Measurements from ENCODE around the gene UBASH3B. TPM values are rescaled to one million over a fixed set of nuclear protein-coding genes. Genes with fewer than 3 reads are reported as not detected.

UBASH3B gene
- total RNA-seq, 4 donors from 2014 or later = 2.7 to 16.4 (median 9.7) TPM

GRCh38 chr11:122681735-122682134 lies 26.2 kb downstream of the UBASH3B start:
- no peak overlapping the region for H3K27ac ChIP-seq
- TF ChIP-seq CTCF (IDR thresholded peaks at IDR 0.05) = no peak
- TF ChIP-seq POLR2A (IDR thresholded peaks at IDR 0.05) = no peak
- intact Hi-C loops (cut with DNase I) = no loop called here

GRCh38 chr11:122682464-122682863 lies 26.9 kb downstream of the UBASH3B start:
- no peaks in the 10 kb centered on the region for H3K27me3 ChIP-seq

More at GRCh38 chr11:122681735-122682134, 26.2 kb downstream of the UBASH3B start:
- H3K4me3 ChIP-seq = no peak overlapping the region
- no peak for DNase-seq
- no peaks in the 10 kb centered on the region for H3K36me3 ChIP-seq
- no peaks in the 10 kb centered on the region for H3K27me3 ChIP-seq
- 73% methylated on average over 5 to 7 of the region's 7 CpGs for WGBS, 2 donors
- H3K4me1 ChIP-seq = peaks cover 0 to 14% (median 0%) of the 10 kb centered on the region in 3 donors
- no peaks in the 10 kb centered on the region for H3K9me3 ChIP-seq

GRCh38 chr11:122685041-122685440 lies 29.5 kb downstream of the UBASH3B start:
- Histone ChIP-seq H3K4me1 (peaks cover 0 to 10% (median 0%) of the 10 kb centered on the region in 3 donors), H3K27me3 (no peaks in the 10 kb centered on the region), H3K4me3 (no peak overlapping the region), H3K9me3 (no peaks in the 10 kb centered on the region), H3K27ac (no peak overlapping the region), H3K36me3 (no peaks in the 10 kb centered on the region)
- WGBS, 2 donors = 80 to 87% methylated on average over 2 of the region's 2 CpGs
- TF ChIP-seq CTCF (IDR thresholded peaks at IDR 0.05) (no peak), POLR2A (IDR thresholded peaks at IDR 0.05) (no peak)
- intact Hi-C loops (cut with DNase I) = no loop called here
- no peak for DNase-seq

More at GRCh38 chr11:122682464-122682863, 26.9 kb downstream of the UBASH3B start:
- intact Hi-C loops (cut with DNase I) = no loop called here
- Histone ChIP-seq H3K9me3 (no peaks in the 10 kb centered on the region), H3K36me3 (no peaks in the 10 kb centered on the region), H3K4me3 (no peak overlapping the region), H3K27ac (no peak overlapping the region), H3K4me1 (peaks cover 0 to 10% (median 0%) of the 10 kb centered on the region in 3 donors)
- TF ChIP-seq POLR2A (IDR thresholded peaks at IDR 0.05) (no peak), CTCF (IDR thresholded peaks at IDR 0.05) (no peak)
- WGBS, 2 donors = 72 to 76% methylated on average over 2 of the region's 4 CpGs
- no peak for DNase-seq

GRCh38 chr11:122686111-122686510 lies 30.6 kb downstream of the UBASH3B start:
- no peak for TF ChIP-seq POLR2A (IDR thresholded peaks at IDR 0.05)
- H3K4me3 ChIP-seq = no peak overlapping the region
- WGBS, 2 donors = 68 to 85% methylated on average over 8 of the region's 8 CpGs
- no peak for DNase-seq
- peaks cover 0 to 12% (median 0%) of the 10 kb centered on the region in 3 donors for H3K4me1 ChIP-seq
- H3K27me3 ChIP-seq = no peaks in the 10 kb centered on the region
- no peaks in the 10 kb centered on the region for H3K9me3 ChIP-seq
- no peaks in the 10 kb centered on the region for H3K36me3 ChIP-seq
- intact Hi-C loops (cut with DNase I) = no loop called here
- no peak overlapping the region for H3K27ac ChIP-seq

GRCh38 chr11:122690384-122690783 lies 34.9 kb downstream of the UBASH3B start:
- H3K27me3 ChIP-seq = no peaks in the 10 kb centered on the region
- intact Hi-C loops (cut with DNase I) = no loop called here
- TF ChIP-seq POLR2A (IDR thresholded peaks at IDR 0.05) (no peak), CTCF (IDR thresholded peaks at IDR 0.05) (no peak)
- H3K4me3 ChIP-seq = no peak overlapping the region
- no peaks in the 10 kb centered on the region for H3K9me3 ChIP-seq
- DNase-seq = no peak
- H3K27ac ChIP-seq = peak overlapping the region in 2 of 4 donors; percentile 52 to 64
- H3K36me3 ChIP-seq = no peaks in the 10 kb centered on the region
- WGBS, 2 donors = 96 to 100% methylated on average over 4 to 6 of the region's 7 CpGs
- H3K4me1 ChIP-seq = peaks cover 0 to 22% (median 6%) of the 10 kb centered on the region in 3 donors
